GM23338 (cell line): Measurements from ENCODE around the gene LRRC27. TPM values are rescaled to one million over a fixed set of nuclear protein-coding genes. Genes with fewer than 3 reads are reported as not detected.

ENCODE experiments used
- ATAC-seq: fragments of 200-7000 bp; cut with Tn5 transposase; 3 replicates; pipeline ENCODE4 v1.9.1; 2020
- DNase-seq: peaks from one replicate; pipeline ENCODE4 v3.0.0-alpha.2; 2015; ENCODE audit warnings: low spot score
- H2AFZ ChIP-seq: fragments of 200-600 bp; sonication (generic); 2 replicates; pipeline ENCODE4 v1.8.0; 2016; ENCODE audit warnings: antibody characterized with exemption, mild to moderate bottlenecking, moderate library complexity
- H3F3A ChIP-seq: fragments of 200-600 bp; sonication (generic); replicated peaks from 2 replicates; pipeline ENCODE4 v1.8.0; 2017; ENCODE audit warnings: antibody characterized with exemption, mixed run types, low read depth
- H3K27ac ChIP-seq: fragments of 200-600 bp; sonication (generic); 2 replicates; pipeline ENCODE4 v1.6.1; 2016; ENCODE audit warnings: low read depth
- H3K27me3 ChIP-seq: fragments of 200-600 bp; sonication (generic); 2 replicates; pipeline ENCODE4 v1.8.0; 2016; ENCODE audit warnings: mild to moderate bottlenecking, mixed run types, moderate library complexity; ENCODE audit not compliant: insufficient read depth
- H3K36me3 ChIP-seq: fragments of 200-600 bp; sonication (generic); 2 replicates; pipeline ENCODE4 v1.8.0; 2016; ENCODE audit warnings: mild to moderate bottlenecking; ENCODE audit not compliant: insufficient read depth
- H3K4me1 ChIP-seq: fragments of 200-600 bp; sonication (generic); 2 replicates; pipeline ENCODE4 v1.8.0; 2016; ENCODE audit warnings: mild to moderate bottlenecking, moderate library complexity; ENCODE audit not compliant: insufficient read depth
- H3K4me2 ChIP-seq: fragments of 200-600 bp; sonication (generic); 2 replicates; pipeline ENCODE4 v1.7.1; 2017; ENCODE audit warnings: mixed run types
- H3K4me3 ChIP-seq: fragments of 200-600 bp; sonication (generic); 2 replicates; pipeline ENCODE4 v1.6.1; 2016; ENCODE audit warnings: mixed run types
- H3K79me2 ChIP-seq: fragments of 200-600 bp; sonication (generic); replicated peaks from 2 replicates; pipeline ENCODE4 v1.8.0; 2017; ENCODE audit warnings: mild to moderate bottlenecking; ENCODE audit not compliant: insufficient read depth
- H3K9me2 ChIP-seq: fragments of 200-600 bp; sonication (generic); 2 replicates; pipeline ENCODE4 v1.8.0; 2017; ENCODE audit not compliant: insufficient read depth
- H4K20me1 ChIP-seq: fragments of 200-600 bp; sonication (generic); replicated peaks from 2 replicates; pipeline ENCODE4 v1.8.0; 2017; ENCODE audit warnings: mild to moderate bottlenecking; ENCODE audit not compliant: insufficient read depth
- H3K27ac Mint-ChIP-seq: 2 replicates; pipeline ENCODE4 v1.8.0; 2020; ENCODE audit warnings: inconsistent platforms, mild to moderate bottlenecking, moderate library complexity, mixed read lengths
- H3K27me3 Mint-ChIP-seq: 3 replicates; pipeline ENCODE4 v1.8.0; 2022; ENCODE audit warnings: low read depth, mild to moderate bottlenecking, moderate library complexity, mixed read lengths, inconsistent platforms; ENCODE audit not compliant: insufficient read depth, poor library complexity
- H3K36me3 Mint-ChIP-seq: 3 replicates; pipeline ENCODE4 v1.8.0; 2021; ENCODE audit warnings: low read depth, mild to moderate bottlenecking, inconsistent platforms, moderate library complexity, mixed read lengths
- H3K4me1 Mint-ChIP-seq: 3 replicates; pipeline ENCODE4 v1.8.0; 2020; ENCODE audit warnings: mild to moderate bottlenecking, inconsistent platforms, mixed read lengths
- H3K4me3 Mint-ChIP-seq: 3 replicates; pipeline ENCODE4 v1.8.0; 2021; ENCODE audit warnings: moderate library complexity, mild to moderate bottlenecking, inconsistent platforms, mixed read lengths
- H3K9me3 Mint-ChIP-seq: 3 replicates; pipeline ENCODE4 v1.8.0; 2020; ENCODE audit warnings: moderate library complexity, mild to moderate bottlenecking, inconsistent platforms, mixed read lengths
- CREB1 ChIP-seq: fragments of 250-450 bp; sonication (Bioruptor Pico); IDR thresholded peaks from 2 replicates; pipeline ENCODE4 v1.5.0; 2020; ENCODE audit warnings: low read depth, mild to moderate bottlenecking, moderate library complexity
- CTCF ChIP-seq, 2 experiments: fragments of 200-600 bp in 1 of 2; sonication (generic) in 1 of 2; conservative IDR thresholded peaks; 2 replicates each; pipeline versions ENCODE4 v1.5.1 to v1.6.1; 2016 to 2017; ENCODE audit warnings: antibody characterized with exemption in 2 of 2, low read depth in 2 of 2, mild to moderate bottlenecking in 2 of 2, moderate library complexity in 1 of 2
- ETS1 ChIP-seq: IDR thresholded peaks from 2 replicates; pipeline ENCODE4 v1.6.1; 2016; ENCODE audit warnings: antibody characterized with exemption
- EZH2 ChIP-seq: fragments of 200-600 bp; sonication (generic); IDR thresholded peaks from one replicate; pipeline ENCODE4 v1.8.0; 2017; ENCODE audit warnings: antibody characterized with exemption, mild to moderate bottlenecking, low read depth; ENCODE audit not compliant: unreplicated experiment
- EZH2phosphoT487 ChIP-seq: fragments of 200-600 bp; sonication (generic); IDR thresholded peaks from one replicate; pipeline ENCODE4 v1.8.1; 2018; ENCODE audit warnings: antibody characterized with exemption; ENCODE audit not compliant: unreplicated experiment
- JUNB ChIP-seq: IDR thresholded peaks from one replicate; pipeline ENCODE4 v1.6.1; 2016; ENCODE audit warnings: antibody characterized with exemption; ENCODE audit not compliant: unreplicated experiment
- NANOG ChIP-seq: IDR thresholded peaks from 2 replicates; pipeline ENCODE4 v1.6.1; 2016; ENCODE audit warnings: antibody characterized with exemption, borderline replicate concordance
- ZNF114 ChIP-seq: fragments of 250-450 bp; sonication (Bioruptor Pico); IDR thresholded peaks from 2 replicates; pipeline ENCODE4 v1.5.0; 2020; ENCODE audit warnings: mild to moderate bottlenecking, moderate library complexity
- ZNF331 ChIP-seq: fragments of 250-450 bp; sonication (Bioruptor Pico); IDR thresholded peaks from 2 replicates; pipeline ENCODE4 v1.5.0; 2020; ENCODE audit warnings: low read depth, mild to moderate bottlenecking, moderate library complexity
- ZNF462 ChIP-seq: fragments of 250-450 bp; sonication (Bioruptor Pico); IDR thresholded peaks from 2 replicates; pipeline ENCODE4 v1.5.0; 2020; ENCODE audit warnings: mild to moderate bottlenecking, moderate library complexity
- polyA plus RNA-seq: library from polyadenylated mRNA; unstranded; fragments of >200 nt; fragmentation: Nextera tagmentation; extraction: Ambion mirVana; gene quantifications from 2 replicates; pipeline ENCODE4 v1.2.1, GENCODE V29; 2016
- total RNA-seq: library from RNA; depleted of rRNA; stranded (reverse); fragments of >200 nt; shearing (Covaris generic); gene quantifications from 2 replicates; pipeline ENCODE4 v1.2.3, GENCODE V29; 2014

LRRC27 gene
- total and polyA plus RNA-seq, 2 experiments from 2014 or later, result 2.9 to 3.5 TPM

GRCh38 chr10:132309879-132310591 is 22.0 kb upstream of the LRRC27 start:
- no peak overlapping the region for H3K4me2 ChIP-seq
- peaks cover 4% of the 10 kb centered on the region; the same call in 1 of the 2 replicates for H3K36me3 ChIP-seq
- no peak for DNase-seq
- H3K9me2 ChIP-seq, result no peaks in the 10 kb centered on the region
- H4K20me1 ChIP-seq, result no peaks in the 10 kb centered on the region
- H3K27me3 ChIP-seq, result peaks cover 42% of the 10 kb centered on the region
- no peak overlapping the region for H3K4me3 ChIP-seq
- no peaks in the 10 kb centered on the region for H3F3A ChIP-seq
- no peak for TF ChIP-seq EZH2phosphoT487
- TF ChIP-seq NANOG, result no peak
- TF ChIP-seq CREB1 (CRISPR knock-in tag), result no peak
- TF ChIP-seq EZH2, result no peak
- no peak for TF ChIP-seq CTCF (conservative IDR thresholded peaks at IDR 0.05; ENCODE audit: low read depth in 2 of 2)
- no peak for TF ChIP-seq JUNB
- no peak for TF ChIP-seq ETS1
- TF ChIP-seq ZNF114 (CRISPR knock-in tag), result no peak
- no peak for TF ChIP-seq ZNF462 (CRISPR knock-in tag)
- TF ChIP-seq ZNF331 (CRISPR knock-in tag), result no peak
- H2AFZ ChIP-seq, result no peak overlapping the region
- Mint-ChIP-seq H3K4me1 (peaks cover 12% of the 10 kb centered on the region), H3K9me3 (peaks cover 19% of the 10 kb centered on the region), H3K36me3 (peaks cover 17% of the 10 kb centered on the region), H3K27ac (no peak overlapping the region), H3K4me3 (0 out of 3 replicates have a peak overlapping the region, but pooled peaks have one; percentile 71), H3K27me3 (peaks cover 32% of the 10 kb centered on the region)
- no peak overlapping the region for H3K27ac ChIP-seq
- no peak for ATAC-seq
- H3K4me1 ChIP-seq, result no peaks in the 10 kb centered on the region; the same call in 1 of the 2 replicates
- no peaks in the 10 kb centered on the region for H3K79me2 ChIP-seq
